MM.1S (cell line): ENCODE results near the gene LTBP1.
"Not testable (repeated sequence)": the region's sequence is repeated elsewhere in the genome, so short reads cannot be mapped to it uniquely, and the experiment has no call there.

Experiments used
- CTCF ChIP-seq: fragments of 300-600 bp; sonication (generic); IDR thresholded peaks from 2 replicates; pipeline ENCODE4 v1.5.1; 2016; ENCODE audit warnings: antibody characterized with exemption, low read length, mixed read lengths
- EZH2 ChIP-seq: fragments of 300-600 bp; sonication (generic); optimal IDR thresholded peaks from 2 replicates; pipeline ENCODE3; 2017; ENCODE audit warnings: low read depth, mild to moderate bottlenecking, antibody characterized with exemption, low read length, mixed read lengths

GRCh38 chr2:33052795-33053194 lies 106.0 kb downstream of the LTBP1 start:
- not testable (repeated sequence) for TF ChIP-seq CTCF, EZH2
